HepG2 (cell line): ENCODE measurements around the gene RNPEPL1. TPM values are rescaled to one million over a fixed set of nuclear protein-coding genes. Genes with fewer than 3 reads are reported as not detected.

Experiments
- CHD4 ChIP-seq: fragments of 200-600 bp; sonication (generic); IDR thresholded peaks from 2 replicates; pipeline ENCODE4 v1.7.0; 2017; ENCODE audit warnings: mild to moderate bottlenecking, low read length, borderline replicate concordance
- CREB3 ChIP-seq: sonication (generic); formaldehyde crosslinking; IDR thresholded peaks from 2 replicates; pipeline ENCODE4 v1.5.0; 2020; ENCODE audit warnings: missing genetic modification reagents
- GPBP1L1 ChIP-seq: sonication (generic); formaldehyde crosslinking; IDR thresholded peaks from 2 replicates; pipeline ENCODE4 v1.5.0; 2020; ENCODE audit warnings: mild to moderate bottlenecking, missing genetic modification reagents
- KLF12 ChIP-seq: sonication (generic); formaldehyde crosslinking; IDR thresholded peaks from 2 replicates; pipeline ENCODE4 v1.4.0; 2020; ENCODE audit warnings: missing genetic modification reagents, borderline replicate concordance
- KLF13 ChIP-seq: sonication (generic); formaldehyde crosslinking; IDR thresholded peaks from 2 replicates; pipeline ENCODE4 v1.4.0; 2020; ENCODE audit warnings: mild to moderate bottlenecking, missing genetic modification reagents
- NCOA1 ChIP-seq: sonication (generic); formaldehyde crosslinking; IDR thresholded peaks from 2 replicates; pipeline ENCODE4 v1.9.0; 2021; ENCODE audit warnings: missing genetic modification reagents
- PAX8 ChIP-seq: sonication (generic); formaldehyde crosslinking; IDR thresholded peaks from 2 replicates; pipeline ENCODE4 v1.8.0; 2022; ENCODE audit warnings: mild to moderate bottlenecking, missing genetic modification reagents, borderline replicate concordance
- SALL2 ChIP-seq: sonication (generic); formaldehyde crosslinking; IDR thresholded peaks from 2 replicates; pipeline ENCODE4 v1.8.1; 2023; ENCODE audit warnings: mild to moderate bottlenecking, missing genetic modification reagents, inconsistent platforms
- SMARCC2 ChIP-seq: fragments of 450-650 bp; IDR thresholded peaks from 2 replicates; pipeline ENCODE4 v1.6.1; 2017; ENCODE audit warnings: antibody characterized with exemption, mild to moderate bottlenecking
- SMARCE1 ChIP-seq: fragments of 450-650 bp; IDR thresholded peaks from 2 replicates; pipeline ENCODE4 v1.6.1; 2017; ENCODE audit warnings: borderline replicate concordance
- TMF1 ChIP-seq: sonication (generic); formaldehyde crosslinking; IDR thresholded peaks from 2 replicates; pipeline ENCODE4 v1.8.1; 2022; ENCODE audit warnings: low read depth, missing genetic modification reagents
- TRIM22 ChIP-seq: fragments of 450-650 bp; IDR thresholded peaks from 2 replicates; pipeline ENCODE4 v1.6.1; 2017
- UBTF ChIP-seq: sonication (generic); formaldehyde crosslinking; IDR thresholded peaks from 2 replicates; pipeline ENCODE4 v1.4.0; 2020; ENCODE audit warnings: mild to moderate bottlenecking, missing genetic modification reagents
- ZHX2 ChIP-seq, 2 experiments: sonication (generic) in 1 of 2; formaldehyde crosslinking in 1 of 2; IDR thresholded peaks; 2 replicates each; pipeline versions ENCODE4 v1.6.1 to v1.9.0; 2014 to 2022; ENCODE audit warnings: antibody characterized with exemption in 1 of 2, borderline replicate concordance in 1 of 2, inconsistent platforms in 1 of 2, low read depth in 1 of 2, missing genetic modification reagents in 1 of 2
- ZMYM4 ChIP-seq: sonication (generic); formaldehyde crosslinking; IDR thresholded peaks from 2 replicates; pipeline ENCODE4 v1.8.1; 2023; ENCODE audit warnings: mild to moderate bottlenecking, missing genetic modification reagents
- ZNF33A ChIP-seq: sonication (generic); formaldehyde crosslinking; IDR thresholded peaks from 2 replicates; pipeline ENCODE4 v1.5.1; 2020; ENCODE audit warnings: missing genetic modification reagents, mild to moderate bottlenecking, moderate library complexity, borderline replicate concordance
- polyA plus RNA-seq, 8 experiments: library from polyadenylated mRNA; depleted of rRNA in 3 of 8; stranded (reverse) in 7 of 8; unstranded in 1 of 8; fragments of >200 nt; fragmentation: Illumina TruSeq in 4 of 8; extraction: Trizol in 4 of 8; gene quantifications; 2 replicates each; pipeline versions ENCODE4 v1.2.1 to v1.2.3, GENCODE V29; 2011 to 2016; ENCODE audit warnings: low read depth in 4 of 8, missing spikeins in 1 of 8, mixed read lengths in 1 of 8; ENCODE audit not compliant: insufficient read depth in 1 of 8
- total RNA-seq, 5 experiments: library from RNA; depleted of rRNA; stranded (reverse); fragments of >200 nt; fragmentation: Illumina TruSeq; extraction: Trizol; gene quantifications; 2 replicates each; pipeline ENCODE4 v1.2.3, GENCODE V29; 2016; ENCODE audit warnings: low read depth in 1 of 5

RNPEPL1 gene
- total and polyA plus RNA-seq, 2 of the 13 experiments (the other 11 are each of a cell fraction or from before 2014, with no cell fraction given) = 13.0 to 18.0 TPM

- TF ChIP-seq ZHX2 (IDR thresholded peaks at IDR 0.05; ENCODE audit: low read depth) = no peak
- no peak for TF ChIP-seq ZHX2 (CRISPR knock-in tag; IDR thresholded peaks at IDR 0.05; ENCODE audit: borderline replicate concordance)
- TF ChIP-seq GPBP1L1 (CRISPR knock-in tag) = no peak
- 0 out of 2 replicates have a peak, but pooled peaks have one; percentile 71 for TF ChIP-seq KLF13
- no peak for TF ChIP-seq TRIM22
- no peak for TF ChIP-seq PAX8
- 0 out of 2 replicates have a peak, but pooled peaks have one; percentile 24 for TF ChIP-seq ZMYM4
- TF ChIP-seq SALL2 (CRISPR knock-in tag) = no peak
- TF ChIP-seq CREB3 (CRISPR knock-in tag) = no peak
- TF ChIP-seq SMARCE1 = no peak
- TF ChIP-seq TMF1 = 0 out of 2 replicates have a peak, but pooled peaks have one; percentile 15
- TF ChIP-seq UBTF = peak; percentile 61; the same call in 1 of the 2 replicates
- no peak for TF ChIP-seq KLF12
- no peak for TF ChIP-seq CHD4
- no peak for TF ChIP-seq ZNF33A
- TF ChIP-seq SMARCC2 = no peak
- TF ChIP-seq NCOA1 (CRISPR knock-in tag) = no peak
These were observed at the start of gene RNPEPL1 (continued) for GRCh38 chr2:240567872-240568677.
